Activated T-helper 2 cell treated with anti-CD3 and anti-CD28 coated beads, Interferon-gamma antibody, Interleukin-2, Interleukin-4, amounts not matched to agents 10 μg/mL and 5 μg/mL and 100 μg/mL, durations not matched to agents 14 hours and 24 hours and 36 hours (primary cell): Measurements from ENCODE around the gene PARS2. TPM values are rescaled to one million over a fixed set of nuclear protein-coding genes. Genes with fewer than 3 reads are reported as not detected.

Experiments
- DNase-seq: peaks from one replicate; pipeline ENCODE4 v3.0.0; 2021; ENCODE audit warnings: low spot score
- H3K27ac Mint-ChIP-seq: one replicate; pipeline ENCODE4 v1.8.0; 2021; ENCODE audit warnings: mixed read lengths
- H3K27me3 Mint-ChIP-seq: one replicate; pipeline ENCODE4 v1.8.0; 2021; ENCODE audit warnings: low read depth, mixed read lengths
- H3K36me3 Mint-ChIP-seq: one replicate; pipeline ENCODE4 v1.8.0; 2021; ENCODE audit warnings: low read depth, mixed read lengths
- H3K4me1 Mint-ChIP-seq: one replicate; pipeline ENCODE4 v1.8.0; 2021; ENCODE audit warnings: low read depth, mixed read lengths
- H3K4me3 Mint-ChIP-seq: one replicate; pipeline ENCODE4 v1.8.0; 2021; ENCODE audit warnings: low read depth, mild to moderate bottlenecking, moderate library complexity, mixed read lengths
- H3K9me3 Mint-ChIP-seq: one replicate; pipeline ENCODE4 v1.8.0; 2021; ENCODE audit warnings: mixed read lengths
- intact Hi-C: fragments of 100-400 bp; cut with micrococcal nuclease; formaldehyde crosslinking; loops from one replicate; pipeline ENCODE4 v1.15.1; 2023
- total RNA-seq: library from RNA; stranded (reverse); gene quantifications from 2 replicates; pipeline ENCODE4 v1.2.3, GENCODE V29; 2022

Gene PARS2
- total RNA-seq, 1 donor from 2014 or later, result 6.4 TPM

DNA sequence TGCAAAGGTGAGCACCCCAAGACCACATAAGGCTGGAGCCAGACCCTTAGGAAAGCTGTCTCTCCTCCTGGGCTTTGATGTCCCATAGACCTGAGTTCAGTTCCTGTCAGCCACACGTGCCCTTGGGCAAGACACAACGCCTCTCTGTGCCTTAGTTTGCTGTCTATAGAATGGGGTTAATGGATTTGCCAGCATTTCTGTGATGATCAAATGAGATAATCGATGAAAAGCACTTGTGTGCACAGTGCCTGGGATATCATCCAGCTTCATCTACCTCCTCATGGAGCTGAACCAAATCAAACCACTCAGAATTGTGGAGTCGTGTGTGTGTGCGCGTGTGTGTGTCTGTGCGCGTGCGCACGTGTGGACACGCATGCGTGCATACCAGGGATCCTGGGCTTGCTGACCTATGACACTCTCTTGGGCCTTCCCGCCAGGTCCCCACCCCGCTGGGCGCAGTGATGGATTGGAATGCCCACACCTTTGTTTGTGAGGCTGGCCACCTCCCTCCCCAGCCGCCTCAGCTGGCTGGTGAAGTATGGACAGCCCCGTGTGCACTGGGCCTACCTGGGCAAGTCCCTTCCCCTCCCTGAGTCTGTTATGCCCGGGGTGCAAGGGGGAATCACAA is 31.6 kb upstream of the PARS2 start:
- DNase-seq, result no peak
- Mint-ChIP-seq H3K27ac (no peak overlapping the region), H3K27me3 (no peaks in the 10 kb centered on the region), H3K4me1 (peaks cover 18% of the 10 kb centered on the region), H3K9me3 (no peaks in the 10 kb centered on the region), H3K4me3 (no peak overlapping the region), H3K36me3 (no peaks in the 10 kb centered on the region)
- intact Hi-C loops, result no loop called here

DNA sequence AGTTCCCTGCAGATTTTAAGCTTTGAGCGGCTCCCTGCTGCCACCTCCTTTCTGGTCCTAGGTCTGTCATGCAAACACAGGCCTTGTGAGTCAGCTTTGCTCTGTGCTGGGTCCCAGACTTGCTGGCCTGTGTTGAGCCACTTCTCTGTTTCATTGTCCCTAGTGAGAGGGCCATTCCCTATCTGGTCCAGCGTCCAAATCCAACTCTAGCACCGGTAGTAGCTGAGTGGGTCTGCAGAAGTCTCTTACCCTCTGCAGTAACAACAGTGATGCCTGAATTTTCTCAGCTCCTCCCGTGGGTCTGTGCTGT is 31.0 kb upstream of the PARS2 start:
- no peak for DNase-seq
- no peaks in the 10 kb centered on the region for H3K27me3 Mint-ChIP-seq
- no peak overlapping the region for H3K27ac Mint-ChIP-seq
- intact Hi-C loops, result no loop called here
- H3K4me3 Mint-ChIP-seq, result no peak overlapping the region
- peaks cover 18% of the 10 kb centered on the region for H3K4me1 Mint-ChIP-seq
- no peaks in the 10 kb centered on the region for H3K9me3 Mint-ChIP-seq
- no peaks in the 10 kb centered on the region for H3K36me3 Mint-ChIP-seq

DNA sequence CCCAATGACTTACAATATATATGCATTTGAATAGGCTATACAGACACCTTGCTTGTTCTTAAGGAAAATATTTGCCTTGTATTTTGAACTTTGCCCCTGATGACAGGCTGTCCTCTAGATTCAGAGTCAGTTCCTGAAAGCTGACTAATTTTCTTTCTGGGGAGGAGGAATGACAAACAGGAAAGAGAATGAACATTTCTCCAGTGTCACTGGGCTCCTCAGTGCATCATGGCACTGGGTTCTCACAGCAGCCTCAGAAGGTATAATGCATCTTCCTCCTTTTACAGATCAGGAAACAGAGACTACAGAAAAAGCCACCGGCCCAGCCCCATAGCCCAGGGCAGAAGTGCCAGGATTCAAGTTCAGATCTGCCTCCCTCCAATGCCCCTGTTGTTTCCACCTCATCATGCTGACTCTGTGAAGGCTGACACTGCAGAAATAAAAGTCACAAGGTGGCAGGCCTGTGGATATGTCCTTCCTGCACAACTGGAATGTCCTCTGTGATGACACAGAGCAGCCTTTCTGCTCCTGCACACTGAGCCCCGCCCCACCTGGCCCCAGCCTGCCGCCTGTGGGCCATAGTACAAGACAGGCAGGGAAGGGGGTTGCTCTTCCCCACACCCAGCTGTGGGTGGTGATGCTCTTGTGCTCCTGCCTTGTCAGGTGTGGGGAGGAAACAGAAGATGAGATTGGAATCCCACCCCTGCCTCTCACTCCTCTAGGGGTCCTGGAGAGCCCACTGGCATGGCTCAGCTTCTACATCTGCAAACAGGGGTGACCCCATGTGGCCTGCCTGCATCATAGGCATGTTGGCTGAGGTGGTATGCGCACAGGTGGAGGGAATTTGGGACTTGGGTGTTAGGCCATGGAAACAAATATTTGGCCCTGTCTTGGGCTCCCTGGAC is 30.4 kb upstream of the PARS2 start:
- no peaks in the 10 kb centered on the region for H3K9me3 Mint-ChIP-seq
- DNase-seq, result no peak
- H3K4me3 Mint-ChIP-seq, result no peak overlapping the region
- H3K27ac Mint-ChIP-seq, result no peak overlapping the region
- no peaks in the 10 kb centered on the region for H3K27me3 Mint-ChIP-seq
- no peaks in the 10 kb centered on the region for H3K36me3 Mint-ChIP-seq
- intact Hi-C loops, result no loop called here
- peaks cover 12% of the 10 kb centered on the region for H3K4me1 Mint-ChIP-seq

- Mint-ChIP-seq H3K4me1 (no peaks in the 10 kb centered on the region), H3K4me3 (no peak overlapping the region), H3K9me3 (no peaks in the 10 kb centered on the region), H3K27me3 (no peaks in the 10 kb centered on the region), H3K27ac (no peak overlapping the region), H3K36me3 (no peaks in the 10 kb centered on the region)
- intact Hi-C loops, result no loop called here
- no peak for DNase-seq
Measured at GRCh38 chr1:54792686-54793282, 28.5 kb upstream of the PARS2 start.

DNA sequence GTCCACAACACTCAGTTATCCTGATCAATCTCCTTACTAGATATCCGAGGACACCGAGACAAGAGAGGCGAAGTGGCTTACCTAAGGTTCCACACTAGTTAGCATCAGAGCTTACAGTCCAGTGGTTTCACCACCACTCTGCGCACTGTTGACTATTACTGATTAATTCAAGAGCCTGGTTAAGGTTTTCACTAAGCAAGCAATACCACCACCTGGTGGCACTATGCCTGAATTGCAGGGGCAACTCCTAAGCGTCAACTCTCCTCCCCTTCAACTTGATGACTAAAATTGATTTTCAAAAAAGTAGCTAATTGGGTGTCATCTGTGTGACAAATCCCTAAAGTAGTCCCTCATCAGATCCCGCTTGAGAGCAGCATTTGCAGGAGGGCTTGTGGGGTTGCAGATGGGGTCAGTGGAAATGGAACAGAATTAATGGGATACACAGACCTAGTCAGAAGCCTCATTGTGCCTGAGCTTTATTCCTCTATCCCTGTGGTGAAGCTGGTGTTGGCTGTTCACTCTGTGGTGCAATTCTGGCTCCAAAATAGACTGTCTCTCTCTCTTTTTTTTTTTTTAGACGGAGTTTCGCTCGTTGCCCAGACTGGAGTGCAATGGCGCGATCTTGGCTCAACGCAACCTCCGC is 27.7 kb upstream of the PARS2 start:
- intact Hi-C loops, result no loop called here
- no peaks in the 10 kb centered on the region for H3K27me3 Mint-ChIP-seq
- no peak overlapping the region for H3K27ac Mint-ChIP-seq
- no peaks in the 10 kb centered on the region for H3K4me1 Mint-ChIP-seq
- no peaks in the 10 kb centered on the region for H3K36me3 Mint-ChIP-seq
- H3K9me3 Mint-ChIP-seq, result no peaks in the 10 kb centered on the region
- no peak overlapping the region for H3K4me3 Mint-ChIP-seq
- DNase-seq, result no peak

- no peak overlapping the region for H3K27ac Mint-ChIP-seq
- H3K4me3 Mint-ChIP-seq, result no peak overlapping the region
- no peak for DNase-seq
- no peaks in the 10 kb centered on the region for H3K9me3 Mint-ChIP-seq
- H3K36me3 Mint-ChIP-seq, result no peaks in the 10 kb centered on the region
- no peaks in the 10 kb centered on the region for H3K4me1 Mint-ChIP-seq
- H3K27me3 Mint-ChIP-seq, result no peaks in the 10 kb centered on the region
- intact Hi-C loops, result no loop called here
Measured at GRCh38 chr1:54788459-54788858, 24.1 kb upstream of the PARS2 start.

DNA sequence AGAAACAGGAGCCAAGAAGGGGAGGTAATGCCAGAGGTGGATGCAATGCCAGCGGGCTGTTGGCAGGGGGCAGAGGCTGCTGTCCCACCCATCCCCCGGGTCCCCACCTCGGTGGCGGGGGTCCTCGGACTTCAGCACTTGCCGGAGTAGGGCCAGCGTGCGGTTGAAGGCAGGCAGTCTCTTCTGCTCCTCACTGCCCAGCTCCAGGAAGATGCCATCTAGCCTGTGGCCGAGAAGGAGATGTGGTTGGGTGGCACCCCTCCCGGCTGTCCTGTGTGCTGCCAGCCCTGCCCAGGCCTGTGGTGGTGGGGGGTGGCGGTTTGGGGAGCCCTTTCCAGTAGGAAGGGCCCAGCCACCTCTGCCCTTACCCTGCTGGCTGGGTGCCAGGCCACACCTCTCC is 23.3 kb upstream of the PARS2 start:
- no peak overlapping the region for H3K27ac Mint-ChIP-seq
- intact Hi-C loops, result no loop called here
- no peaks in the 10 kb centered on the region for H3K4me1 Mint-ChIP-seq
- no peak overlapping the region for H3K4me3 Mint-ChIP-seq
- no peak for DNase-seq
- H3K36me3 Mint-ChIP-seq, result no peaks in the 10 kb centered on the region
- H3K9me3 Mint-ChIP-seq, result no peaks in the 10 kb centered on the region
- no peaks in the 10 kb centered on the region for H3K27me3 Mint-ChIP-seq

DNA sequence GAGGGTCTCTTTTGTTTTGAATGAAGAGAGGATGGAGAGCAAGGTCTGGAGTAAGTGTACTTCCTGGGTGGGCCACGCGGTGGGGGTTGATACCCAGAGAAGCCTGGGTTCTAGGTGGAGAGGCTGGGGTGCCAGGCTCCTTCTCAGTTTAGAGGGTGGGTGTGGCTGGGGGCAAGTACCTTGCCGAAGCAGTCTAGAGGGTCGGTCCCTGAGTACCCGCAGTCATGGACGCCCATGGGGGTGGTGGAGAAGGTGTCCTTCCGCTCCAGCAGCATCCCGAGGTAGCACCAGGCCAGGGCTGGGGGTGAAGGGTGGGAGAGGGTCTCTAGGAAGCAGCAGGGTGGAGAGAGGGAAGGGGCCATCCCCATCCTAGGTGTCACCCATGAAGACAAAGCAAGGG is 22.5 kb upstream of the PARS2 start:
- no peak for DNase-seq
- H3K27ac Mint-ChIP-seq, result no peak overlapping the region
- no peak overlapping the region for H3K4me3 Mint-ChIP-seq
- H3K4me1 Mint-ChIP-seq, result no peaks in the 10 kb centered on the region
- intact Hi-C loops, result no loop called here
- H3K36me3 Mint-ChIP-seq, result no peaks in the 10 kb centered on the region
- peaks cover under 1% of the 10 kb centered on the region for H3K27me3 Mint-ChIP-seq
- H3K9me3 Mint-ChIP-seq, result no peaks in the 10 kb centered on the region

- no peaks in the 10 kb centered on the region for H3K4me1 Mint-ChIP-seq
- H3K4me3 Mint-ChIP-seq, result no peak overlapping the region
- intact Hi-C loops, result no loop called here
- no peak for DNase-seq
- H3K27me3 Mint-ChIP-seq, result peaks cover 2% of the 10 kb centered on the region
- H3K36me3 Mint-ChIP-seq, result no peaks in the 10 kb centered on the region
- no peak overlapping the region for H3K27ac Mint-ChIP-seq
- H3K9me3 Mint-ChIP-seq, result no peaks in the 10 kb centered on the region
Measured at GRCh38 chr1:54784066-54784465, 19.7 kb upstream of the PARS2 start.

DNA sequence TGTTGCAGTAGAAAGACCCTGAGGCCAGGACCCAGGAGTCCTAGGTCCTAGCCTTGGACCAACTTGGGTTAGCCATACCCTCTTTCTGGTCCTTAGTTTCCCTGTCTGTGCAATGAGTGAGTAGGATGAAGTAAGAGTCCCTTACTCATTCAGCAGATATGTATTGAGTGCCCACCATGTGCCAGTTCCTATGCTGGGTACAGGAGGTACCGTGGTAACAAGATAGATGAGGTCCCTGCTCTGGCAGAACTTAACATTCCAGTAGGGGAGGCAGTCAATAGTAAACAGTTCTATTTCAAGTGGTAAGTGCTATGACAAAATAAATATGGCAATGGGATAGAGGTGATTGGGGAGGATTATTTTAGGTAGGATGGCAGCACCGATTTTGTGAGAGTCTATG is 18.3 kb upstream of the PARS2 start:
- Mint-ChIP-seq H3K9me3 (no peaks in the 10 kb centered on the region), H3K27ac (no peak overlapping the region), H3K36me3 (no peaks in the 10 kb centered on the region), H3K4me1 (no peaks in the 10 kb centered on the region), H3K4me3 (no peak overlapping the region), H3K27me3 (peaks cover 2% of the 10 kb centered on the region)
- DNase-seq, result no peak
- intact Hi-C loops, result no loop called here

DNA sequence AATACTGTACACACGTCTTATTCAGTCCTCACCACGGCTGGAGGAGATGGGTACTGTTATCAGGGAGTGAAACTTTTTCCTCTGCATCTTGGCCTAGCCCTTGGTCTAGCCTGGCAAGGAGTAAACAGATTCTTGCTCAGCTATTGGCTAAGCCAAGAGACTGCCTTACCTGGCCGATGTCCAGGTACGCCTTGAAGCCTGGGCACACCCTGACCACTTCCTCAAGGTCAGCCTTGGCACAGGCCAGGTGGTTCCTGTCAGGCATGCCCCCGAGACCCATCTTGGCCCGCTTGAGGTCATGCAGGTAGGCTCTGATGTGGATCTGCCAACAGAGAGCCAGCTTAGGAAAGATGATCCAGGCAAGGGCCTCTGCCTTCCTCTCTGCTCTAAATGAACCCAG is 17.8 kb upstream of the PARS2 start:
- Mint-ChIP-seq H3K9me3 (no peaks in the 10 kb centered on the region), H3K4me3 (no peak overlapping the region), H3K36me3 (no peaks in the 10 kb centered on the region), H3K27me3 (peaks cover 2% of the 10 kb centered on the region), H3K27ac (no peak overlapping the region), H3K4me1 (no peaks in the 10 kb centered on the region)
- intact Hi-C loops, result no loop called here
- DNase-seq, result no peak

DNA sequence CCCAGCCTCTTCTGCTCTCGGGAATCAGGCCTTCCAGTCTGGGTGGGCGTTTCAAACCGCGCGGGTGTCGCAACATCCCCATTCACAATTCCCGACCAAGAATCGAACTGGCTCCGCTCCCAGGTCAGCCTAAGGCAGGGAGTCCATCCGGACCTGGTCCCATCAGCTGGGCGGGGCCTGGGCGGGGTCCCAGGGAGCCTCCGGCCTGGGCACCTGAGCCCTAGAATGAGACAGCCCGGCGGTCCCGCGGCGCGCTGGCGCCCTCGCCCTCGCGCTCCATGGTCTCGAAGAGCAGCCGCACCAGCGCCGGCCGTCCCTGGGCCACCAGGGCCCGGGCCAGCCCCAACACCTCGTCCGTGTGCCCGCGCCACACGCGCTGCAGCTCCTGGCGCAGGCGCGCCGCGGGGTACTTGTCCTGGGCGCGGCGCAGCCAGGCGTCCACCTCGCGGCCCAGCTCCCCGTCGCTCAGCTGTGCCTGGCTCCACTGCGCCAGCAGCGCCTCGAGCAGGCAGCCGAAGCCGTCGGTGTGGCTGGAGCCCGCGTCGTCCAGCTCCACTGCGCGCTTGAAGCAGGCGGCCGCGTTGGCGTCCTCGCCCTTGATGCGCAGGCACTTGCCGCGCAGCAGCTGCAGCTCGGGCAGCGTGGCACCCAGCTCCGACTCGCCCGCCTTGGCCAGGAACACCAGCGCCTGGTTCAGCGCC is 16.9 kb upstream of the PARS2 start:
- no peaks in the 10 kb centered on the region for H3K9me3 Mint-ChIP-seq
- no peak overlapping the region for H3K4me3 Mint-ChIP-seq
- intact Hi-C loops, result no loop called here
- no peak for DNase-seq
- H3K36me3 Mint-ChIP-seq, result no peaks in the 10 kb centered on the region
- H3K27me3 Mint-ChIP-seq, result peaks cover 2% of the 10 kb centered on the region
- no peak overlapping the region for H3K27ac Mint-ChIP-seq
- H3K4me1 Mint-ChIP-seq, result no peaks in the 10 kb centered on the region
